Mesenchymal stem cell (in vitro differentiated cells and primary cell): ENCODE measurements around the gene KRTAP4-3.
"Not testable (repeated sequence)": the region's sequence is repeated elsewhere in the genome, so short reads cannot be mapped to it uniquely, and the experiment has no call there.

ENCODE experiments used
- DNase-seq: peaks from one replicate; pipeline ENCODE4 v3.0.0-alpha.2; 2013
- H2AFZ ChIP-seq: one replicate; pipeline ENCODE4 v1.6.1; 2013; ENCODE audit warnings: low read depth, mild to moderate bottlenecking, control low read depth, inconsistent platforms, low read length, moderate library complexity
- H2AK5ac ChIP-seq: 2 replicates; pipeline ENCODE4 v1.6.1; 2013; ENCODE audit warnings: low read length, moderate library complexity, mild to moderate bottlenecking, inconsistent platforms; ENCODE audit not compliant: severe bottlenecking
- H2BK120ac ChIP-seq: one replicate; pipeline ENCODE4 v1.6.1; 2013; ENCODE audit warnings: low read depth, mild to moderate bottlenecking, inconsistent platforms, low read length, moderate library complexity
- H2BK12ac ChIP-seq, 2 experiments: one replicate each; pipeline ENCODE4 v1.6.1; 2013; ENCODE audit warnings: inconsistent platforms in 2 of 2, low read length in 2 of 2, mild to moderate bottlenecking in 2 of 2, moderate library complexity in 2 of 2, control low read depth in 1 of 2
- H2BK15ac ChIP-seq: one replicate; pipeline ENCODE4 v1.6.1; 2013; ENCODE audit warnings: mild to moderate bottlenecking, low read depth, inconsistent platforms; ENCODE audit not compliant: poor library complexity, severe bottlenecking
- H2BK5ac ChIP-seq: 2 replicates; pipeline ENCODE4 v1.6.1; 2013; ENCODE audit warnings: low read depth, mild to moderate bottlenecking, low read length, control low read depth, inconsistent platforms; ENCODE audit not compliant: poor library complexity, severe bottlenecking
- H3K14ac ChIP-seq, 2 experiments: one replicate each; pipeline ENCODE4 v1.6.1; 2013; ENCODE audit warnings: inconsistent platforms in 2 of 2, low read length in 2 of 2, control low read depth in 1 of 2, mild to moderate bottlenecking in 1 of 2, moderate library complexity in 1 of 2
- H3K18ac ChIP-seq, 2 experiments: one replicate each; pipeline ENCODE4 v1.6.1; 2013; ENCODE audit warnings: inconsistent platforms in 2 of 2, low read length in 2 of 2, control low read depth in 1 of 2, low read depth in 1 of 2, mild to moderate bottlenecking in 1 of 2
- H3K23ac ChIP-seq, 2 experiments: one replicate each; pipeline ENCODE4 v1.6.1; 2013; ENCODE audit warnings: inconsistent platforms in 2 of 2, low read length in 2 of 2, mild to moderate bottlenecking in 2 of 2, moderate library complexity in 2 of 2, control low read depth in 1 of 2
- H3K27ac ChIP-seq: 2 replicates; pipeline ENCODE4 v1.5.1; 2013; ENCODE audit warnings: mild to moderate bottlenecking, moderate library complexity, low read length, control low read depth, inconsistent platforms; ENCODE audit not compliant: poor library complexity, severe bottlenecking
- H3K27me3 ChIP-seq, 2 experiments: 2 replicates each; pipeline versions ENCODE4 v1.6.1 to v1.7.0; 2013; ENCODE audit warnings: low read length in 2 of 2, mild to moderate bottlenecking in 2 of 2, moderate library complexity in 2 of 2, control low read depth in 1 of 2, inconsistent platforms in 1 of 2; ENCODE audit not compliant: control insufficient read depth in 1 of 2, insufficient read depth in 1 of 2
- H3K36me3 ChIP-seq, 2 experiments: 2 replicates each; pipeline versions ENCODE4 v1.6.1 to v1.7.0; 2013; ENCODE audit warnings: low read length in 2 of 2, control low read depth in 1 of 2, inconsistent platforms in 1 of 2, low read depth in 1 of 2, mild to moderate bottlenecking in 1 of 2; ENCODE audit not compliant: insufficient read depth in 2 of 2, control insufficient read depth in 1 of 2
- H3K4ac ChIP-seq, 2 experiments: one replicate each; pipeline ENCODE4 v1.6.1; 2013; ENCODE audit warnings: inconsistent platforms in 2 of 2, low read length in 2 of 2, mild to moderate bottlenecking in 2 of 2, moderate library complexity in 2 of 2, control low read depth in 1 of 2, low read depth in 1 of 2
- H3K4me1 ChIP-seq: 2 replicates; pipeline ENCODE4 v1.6.1; 2013; ENCODE audit warnings: low read depth, low read length, control low read depth; ENCODE audit not compliant: control insufficient read depth, insufficient read depth
- H3K4me2 ChIP-seq: 2 replicates; pipeline ENCODE4 v1.6.1; 2013; ENCODE audit warnings: low read length, mild to moderate bottlenecking, inconsistent platforms; ENCODE audit not compliant: poor library complexity, severe bottlenecking
- H3K4me3 ChIP-seq, 2 experiments: 2 replicates each; pipeline versions ENCODE4 v1.5.1 to v1.7.0; 2013; ENCODE audit warnings: low read length in 2 of 2, mild to moderate bottlenecking in 2 of 2, control low read depth in 1 of 2, low read depth in 1 of 2; ENCODE audit not compliant: insufficient read depth in 1 of 2
- H3K79me1 ChIP-seq: replicated peaks from 2 replicates; pipeline ENCODE4 v1.6.1; 2013; ENCODE audit warnings: mild to moderate bottlenecking, control low read depth, low read length, inconsistent platforms; ENCODE audit not compliant: poor library complexity, severe bottlenecking
- H3K9ac ChIP-seq: 2 replicates; pipeline ENCODE4 v1.7.0; 2013; ENCODE audit warnings: mild to moderate bottlenecking, low read length, moderate library complexity
- H3K9me3 ChIP-seq: 2 replicates; pipeline ENCODE4 v1.7.0; 2013; ENCODE audit warnings: mild to moderate bottlenecking, low read length; ENCODE audit not compliant: control insufficient read depth
- H4K8ac ChIP-seq: one replicate; pipeline ENCODE4 v1.6.1; 2013; ENCODE audit warnings: inconsistent platforms, mild to moderate bottlenecking, low read length, moderate library complexity
- H4K91ac ChIP-seq: one replicate; pipeline ENCODE4 v1.6.1; 2013; ENCODE audit warnings: mild to moderate bottlenecking, low read length, inconsistent platforms
- WGBS: methylation state at CpG from one replicate; pipeline ENCODE4 v1.1.7; 2013; ENCODE audit warnings: mixed read lengths; 5-methylcytosine and 5-hydroxymethylcytosine counted together

The KRTAP4-3 gene

DNA sequence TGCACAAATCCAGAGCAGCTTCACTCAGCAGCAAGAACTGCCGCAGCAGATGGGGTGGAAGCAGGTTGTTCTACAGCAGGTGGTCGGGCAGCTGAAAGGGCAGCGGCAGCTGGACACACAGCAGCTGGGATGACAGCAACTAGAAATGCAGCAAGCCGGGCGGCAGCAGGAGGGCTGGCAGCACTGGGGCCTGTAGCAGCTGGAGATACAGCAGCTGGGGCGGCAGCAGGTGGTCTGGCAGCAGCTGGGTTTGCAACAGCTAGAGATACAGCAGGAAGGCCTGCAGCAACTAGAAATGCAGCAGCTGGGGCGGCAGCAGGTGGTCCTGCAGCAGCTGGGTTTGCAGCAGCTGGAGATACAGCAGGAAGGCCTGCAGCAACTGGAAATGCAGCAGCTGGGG is 460 bp downstream of the KRTAP4-3 start:
- whole genome bisulfite sequencing = 92% methylated on average over 7 of the region's 7 CpGs
- H3K9ac ChIP-seq = no peak overlapping the region
- no peak overlapping the region for H2BK120ac ChIP-seq
- H3K4me3 ChIP-seq = no peak overlapping the region
- no peak overlapping the region for H3K27ac ChIP-seq
- H3K36me3 ChIP-seq = no peaks in the 10 kb centered on the region
- peaks cover 3% of the 10 kb centered on the region for H3K4me1 ChIP-seq
- no peaks in the 10 kb centered on the region for H3K9me3 ChIP-seq
- no peaks in the 10 kb centered on the region for H3K27me3 ChIP-seq
- H2BK15ac ChIP-seq = no peak overlapping the region
- H3K79me1 ChIP-seq = no peaks in the 10 kb centered on the region
- H3K4me2 ChIP-seq = no peak overlapping the region
- H4K8ac ChIP-seq = no peak overlapping the region
- H3K4ac ChIP-seq = no peak overlapping the region
- no peak overlapping the region for H3K14ac ChIP-seq
- H2BK12ac ChIP-seq = no peak overlapping the region
- H2BK5ac ChIP-seq = no peak overlapping the region
- H4K91ac ChIP-seq = no peak overlapping the region
- DNase-seq = no peak
- no peak overlapping the region for H2AFZ ChIP-seq
- H3K23ac ChIP-seq = no peak overlapping the region
- no peak overlapping the region for H3K18ac ChIP-seq
- H2AK5ac ChIP-seq = no peak overlapping the region

DNA sequence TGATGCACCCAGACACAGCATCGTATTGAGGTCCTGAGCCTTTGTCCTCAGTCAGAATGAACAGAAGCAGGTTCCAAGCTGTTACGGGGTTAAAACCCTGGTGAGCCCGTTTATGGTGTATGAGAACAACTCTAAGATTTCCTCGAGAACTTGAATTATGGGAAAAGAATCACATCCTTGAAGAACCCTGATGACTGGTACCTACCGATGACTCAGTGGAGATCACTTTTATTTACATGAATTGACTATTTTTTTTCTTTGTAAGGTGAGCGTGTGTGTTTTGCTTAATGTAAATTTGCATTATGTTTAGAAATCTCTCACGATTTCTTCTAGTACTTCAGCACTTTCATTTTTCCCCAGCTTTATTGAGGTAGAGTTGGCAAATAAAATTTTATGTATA is 4.2 kb downstream of the KRTAP4-3 start:
- DNase-seq = no peak
- no peak overlapping the region for H3K18ac ChIP-seq
- no peak overlapping the region for H3K9ac ChIP-seq
- H2BK120ac ChIP-seq = no peak overlapping the region
- H4K8ac ChIP-seq = no peak overlapping the region
- no peak overlapping the region for H2BK5ac ChIP-seq
- H2BK15ac ChIP-seq = no peak overlapping the region
- no peak overlapping the region for H2BK12ac ChIP-seq
- H3K14ac ChIP-seq = no peak overlapping the region
- H3K4me1 ChIP-seq = peaks cover 7% of the 10 kb centered on the region
- H3K4me2 ChIP-seq = no peak overlapping the region
- no peak overlapping the region for H3K23ac ChIP-seq
- H3K9me3 ChIP-seq = no peaks in the 10 kb centered on the region
- H3K4ac ChIP-seq = no peak overlapping the region
- WGBS = 82% methylated on average over 5 of the region's 7 CpGs
- no peaks in the 10 kb centered on the region for H3K79me1 ChIP-seq
- no peak overlapping the region for H2AK5ac ChIP-seq
- no peak overlapping the region for H4K91ac ChIP-seq
- no peak overlapping the region for H3K4me3 ChIP-seq
- H3K36me3 ChIP-seq = peaks cover 0 to 4% of the 10 kb centered on the region in 2 experiments
- H3K27ac ChIP-seq = no peak overlapping the region
- H3K27me3 ChIP-seq = no peaks in the 10 kb centered on the region
- no peak overlapping the region for H2AFZ ChIP-seq

DNA sequence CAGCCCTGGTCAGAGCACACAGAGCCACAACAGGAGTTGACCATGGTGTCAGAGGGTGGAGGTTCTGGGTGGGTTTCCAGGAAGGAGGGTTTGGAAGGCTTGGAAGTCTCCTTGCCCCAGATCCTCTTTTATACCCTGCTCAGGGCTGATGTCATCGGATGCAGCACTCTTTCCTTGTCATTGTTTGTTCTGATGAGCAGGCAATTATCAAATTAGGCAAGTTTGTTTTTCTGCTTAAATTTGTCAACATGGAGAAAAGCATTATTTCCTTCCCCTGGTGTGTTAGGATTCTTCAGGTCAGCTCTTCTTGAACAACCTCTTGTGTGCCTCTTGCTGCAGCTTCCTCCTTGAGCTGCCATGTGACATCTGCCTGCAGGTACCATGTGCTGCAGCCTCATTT is 7.4 kb downstream of the KRTAP4-3 start, which contains the start of gene KRTAP4-4:
Gene KRTAP4-4, minus strand, starts transcription at position 101 of the 400 bp plus-strand sequence. Its CDS starts 57 bp downstream, at position 44.
- Histone ChIP-seq H4K91ac (no peak within 1 kb of the TSS), H2AFZ (no peak within 1 kb of the TSS), H2BK12ac (no peak within 1 kb of the TSS), H3K27ac (no peak within 1 kb of the TSS), H3K36me3 (peaks cover 0 to 4% of the 10 kb centered on the region in 2 experiments), H3K9ac (no peak within 1 kb of the TSS), H4K8ac (no peak within 1 kb of the TSS), H2BK120ac (no peak within 1 kb of the TSS), H3K79me1 (no peaks in the 10 kb centered on the region), H3K27me3 (no peaks in the 10 kb centered on the region), H3K4me3 (no peak within 1 kb of the TSS), H3K23ac (peak within 1 kb of the TSS in 1 of 2 experiments; percentile 72), H2AK5ac (no peak within 1 kb of the TSS), H3K4me2 (no peak within 1 kb of the TSS), H3K9me3 (no peaks in the 10 kb centered on the region), H3K4me1 (peaks cover 4% of the 10 kb centered on the region), H3K18ac (no peak within 1 kb of the TSS), H2BK5ac (no peak within 1 kb of the TSS), H2BK15ac (no peak within 1 kb of the TSS), H3K14ac (peak within 1 kb of the TSS in 1 of 2 experiments; percentile 93), H3K4ac (peak within 1 kb of the TSS in 1 of 2 experiments; percentile 2)
- WGBS = 100% methylated on average over 1 of the region's 1 CpG
- DNase-seq = no peak

DNA sequence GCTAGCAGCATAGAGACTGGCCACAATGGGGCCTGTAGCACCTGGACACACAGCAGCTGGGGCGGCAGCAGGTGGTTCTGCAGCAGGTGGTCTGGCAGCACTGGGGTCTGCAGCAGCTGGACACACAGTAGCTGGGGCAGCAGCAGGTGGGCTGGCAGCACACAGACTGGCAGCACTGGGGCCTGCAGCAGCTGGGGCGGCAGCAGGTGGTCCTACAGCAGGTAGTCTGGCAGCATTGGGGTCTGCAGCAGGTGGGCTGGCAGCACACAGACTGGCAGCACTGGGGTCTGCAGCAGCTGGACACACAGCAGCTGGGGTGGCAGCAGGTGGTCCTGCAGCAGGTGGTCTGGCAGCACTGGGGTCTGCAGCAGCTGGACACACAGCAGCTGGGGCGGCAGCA is 7.8 kb downstream of the KRTAP4-3 start:
- H3K14ac ChIP-seq = peak overlapping the region in 1 of 2 experiments; percentile 93
- H2BK120ac ChIP-seq, H3K4me3 ChIP-seq, H3K9ac ChIP-seq, H2AFZ ChIP-seq, H3K36me3 ChIP-seq, H3K79me1 ChIP-seq, DNase-seq, H4K8ac ChIP-seq, H2AK5ac ChIP-seq, H3K4me2 ChIP-seq, H3K27me3 ChIP-seq, H3K4me1 ChIP-seq, H2BK5ac ChIP-seq, H4K91ac ChIP-seq, H2BK12ac ChIP-seq, H3K27ac ChIP-seq, H2BK15ac ChIP-seq, H3K9me3 ChIP-seq, H3K18ac ChIP-seq: not testable (repeated sequence)
- 85% methylated on average over 3 of the region's 3 CpGs for WGBS
- peak overlapping the region in 1 of 2 experiments; percentile 2 for H3K4ac ChIP-seq
- peak overlapping the region in 1 of 2 experiments; percentile 72 for H3K23ac ChIP-seq
